Naive thymus-derived CD4-positive, alpha-beta T cell (primary cell): ENCODE data around the gene MAMSTR. TPM values are rescaled to one million over a fixed set of nuclear protein-coding genes. Genes with fewer than 3 reads are reported as not detected.

Source experiments
- ATAC-seq: fragments of 150-1000 bp; cut with Tn5 transposase; 2 replicates; pipeline ENCODE4 v1.10.0; 2021; ENCODE audit warnings: mild to moderate bottlenecking, moderate library complexity
- CTCF ChIA-PET: fragments of 350-600 bp; sonication (Branson Sonifier 250); formaldehyde crosslinking; loops from one replicate; lab custom pipeline; 2021; ENCODE audit warnings: antibody characterized with exemption; lab: Charles Lee
- POLR2A ChIA-PET: fragments of 350-600 bp; sonication (Branson Sonifier 250); formaldehyde crosslinking; loops from one replicate; lab custom pipeline; 2021; ENCODE audit warnings: antibody characterized with exemption, inconsistent platforms; lab: Charles Lee
- DNase-seq, 9 donors: peaks; one replicate each; pipeline versions ENCODE4 v3.0.0 to v3.0.0-alpha.2; 2020 to 2022; ENCODE audit warnings: mixed read lengths in 1 of 9
- H3K27ac ChIP-seq: one replicate; pipeline ENCODE4 v1.7.0; 2013; ENCODE audit warnings: mild to moderate bottlenecking, low read depth, low read length, moderate library complexity
- H3K27me3 ChIP-seq, 2 donors: one replicate each; pipeline ENCODE4 v1.7.0; 2013; ENCODE audit warnings: low read length in 2 of 2, mild to moderate bottlenecking in 2 of 2, moderate library complexity in 2 of 2; ENCODE audit not compliant: control insufficient read depth in 2 of 2, insufficient read depth in 2 of 2
- H3K36me3 ChIP-seq, 3 experiments: 1 replicate in 2 of 3; 2 replicates in 1 of 3; pipeline ENCODE4 v1.7.0; 2013; ENCODE audit warnings: low read length in 3 of 3, mild to moderate bottlenecking in 3 of 3, moderate library complexity in 1 of 3; ENCODE audit not compliant: insufficient read depth in 3 of 3, control insufficient read depth in 2 of 3
- H3K4me1 ChIP-seq, 2 donors: one replicate each; pipeline ENCODE4 v1.7.0; 2013; ENCODE audit warnings: low read length in 2 of 2, mild to moderate bottlenecking in 2 of 2, moderate library complexity in 1 of 2; ENCODE audit not compliant: control insufficient read depth in 2 of 2, insufficient read depth in 2 of 2
- H3K4me3 ChIP-seq: 2 replicates; pipeline ENCODE4 v1.7.0; 2013; ENCODE audit warnings: mild to moderate bottlenecking, low read length
- H3K9me3 ChIP-seq, 3 experiments: 1 replicate in 2 of 3; 2 replicates in 1 of 3; pipeline ENCODE4 v1.7.0; 2013; ENCODE audit warnings: low read length in 3 of 3; ENCODE audit not compliant: control insufficient read depth in 2 of 3
- H3K27ac Mint-ChIP-seq, 9 donors: one replicate each; pipeline ENCODE4 v1.8.0; 2020 to 2022; ENCODE audit warnings: mixed read lengths in 9 of 9, mild to moderate bottlenecking in 8 of 9, moderate library complexity in 5 of 9, inconsistent platforms in 2 of 9
- H3K27me3 Mint-ChIP-seq, 5 donors: one replicate each; pipeline ENCODE4 v1.8.0; 2021 to 2022; ENCODE audit warnings: mixed read lengths in 5 of 5, mild to moderate bottlenecking in 1 of 5
- H3K36me3 Mint-ChIP-seq, 5 donors: one replicate each; pipeline ENCODE4 v1.8.0; 2020 to 2022; ENCODE audit warnings: mixed read lengths in 5 of 5, mild to moderate bottlenecking in 3 of 5, inconsistent platforms in 1 of 5
- H3K4me1 Mint-ChIP-seq, 7 donors: one replicate each; pipeline ENCODE4 v1.8.0; 2020 to 2022; ENCODE audit warnings: mixed read lengths in 7 of 7, mild to moderate bottlenecking in 3 of 7, inconsistent platforms in 1 of 7
- H3K4me3 Mint-ChIP-seq, 10 donors: one replicate each; pipeline ENCODE4 v1.8.0; 2020 to 2022; ENCODE audit warnings: mild to moderate bottlenecking in 10 of 10, mixed read lengths in 10 of 10, moderate library complexity in 6 of 10, inconsistent platforms in 2 of 10
- H3K9me3 Mint-ChIP-seq, 11 donors: one replicate each; pipeline ENCODE4 v1.8.0; 2020 to 2022; ENCODE audit warnings: mixed read lengths in 11 of 11, mild to moderate bottlenecking in 4 of 11, inconsistent platforms in 1 of 11, moderate library complexity in 1 of 11
- intact Hi-C, 2 donors: fragments of 100-400 bp; cut with micrococcal nuclease; formaldehyde crosslinking; loops; one replicate each; pipeline ENCODE4 v1.15.1; 2023
- polyA plus RNA-seq, 2 donors: library from polyadenylated mRNA; unstranded; fragments of 300-500 nt; fragmentation: Illumina TruSeq; gene quantifications; one replicate each; pipeline ENCODE4 v1.2.3, GENCODE V29; 2021
- total RNA-seq, 6 experiments: library from RNA in 5 of 6; stranded (reverse) in 5 of 6; gene quantifications; 1 replicate in 5 of 6; 2 replicates in 1 of 6; pipeline ENCODE4 v1.2.3 and lab custom pipeline; 2021 to 2026

Gene MAMSTR
- total and polyA plus RNA-seq, 7 experiments from 2014 or later = 0.25 to 2.1 (median 0.87) TPM

- Histone ChIP-seq H3K27me3 (no peaks in the 10 kb centered on the region), H3K4me1 (peaks cover 11 to 12% of the 10 kb centered on the region in 2 donors), H3K36me3 (peaks cover 0 to 4% (median 0%) of the 10 kb centered on the region in 3 experiments), H3K4me3 (no peak overlapping the region), H3K27ac (no peak overlapping the region), H3K9me3 (no peaks in the 10 kb centered on the region)
- intact Hi-C loops = loop anchor here in 1 of 2 donors (5.0 kb wide), 1 partner anchor 199 kb away; the partner anchor contains the start of gene LMTK3
- Mint-ChIP-seq H3K4me1 (peaks cover 9 to 24% (median 19%) of the 10 kb centered on the region in 7 donors), H3K9me3 (peaks cover 0 to 2% (median 0%) of the 10 kb centered on the region in 11 donors), H3K27ac (no peak overlapping the region), H3K27me3 (no peaks in the 10 kb centered on the region), H3K36me3 (peaks cover 0 to 18% (median 10%) of the 10 kb centered on the region in 5 donors), H3K4me3 (peak overlapping the region in 4 of 10 donors; percentile 29 to 65 (median 32))
- CTCF ChIA-PET = interaction anchor here (0.7 kb wide), 1 partner anchor 77 kb away, joined by 3 read pairs; no protein-coding TSS in a partner anchor
- DNase-seq (no peak), ATAC-seq (no peak)
- POLR2A ChIA-PET = interaction anchor here (1.6 kb wide), 1 partner anchor 28 kb away, joined by 7 read pairs; no protein-coding TSS in a partner anchor
These were observed 8.3 kb downstream of the MAMSTR start for GRCh38 chr19:48711106-48711662.

GRCh38 chr19:48708471-48708870 lies 11.1 kb downstream of the MAMSTR start:
- POLR2A ChIA-PET = no interaction called here

GRCh38 chr19:48705431-48705830 lies 14.1 kb downstream of the MAMSTR start:
- no peaks in the 10 kb centered on the region for H3K27me3 Mint-ChIP-seq
- H3K9me3 Mint-ChIP-seq = peaks cover 0 to 2% (median 0%) of the 10 kb centered on the region in 11 donors
- no peak overlapping the region for H3K4me3 Mint-ChIP-seq
- DNase-seq (no peak), ATAC-seq (no peak)
- Histone ChIP-seq H3K4me3 (no peak overlapping the region), H3K36me3 (peaks cover 0 to 6% (median 3%) of the 10 kb centered on the region in 3 experiments), H3K27me3 (no peaks in the 10 kb centered on the region), H3K9me3 (no peaks in the 10 kb centered on the region), H3K4me1 (no peaks in the 10 kb centered on the region), H3K27ac (no peak overlapping the region)
- ChIA-PET POLR2A (interaction anchor here (0.5 kb wide), 1 partner anchor 48 kb away, joined by 4 read pairs; no protein-coding TSS in a partner anchor), CTCF (no interaction called here)
- peaks cover 0 to 5% (median 0%) of the 10 kb centered on the region in 7 donors for H3K4me1 Mint-ChIP-seq
- intact Hi-C loops = no loop called here
- peaks cover 0 to 49% (median 28%) of the 10 kb centered on the region in 5 donors for H3K36me3 Mint-ChIP-seq
- no peak overlapping the region for H3K27ac Mint-ChIP-seq

More at GRCh38 chr19:48708471-48708870, 11.1 kb downstream of the MAMSTR start:
- H3K4me3 Mint-ChIP-seq = no peak overlapping the region
- peaks cover 0 to 12% (median 8%) of the 10 kb centered on the region in 7 donors for H3K4me1 Mint-ChIP-seq
- Histone ChIP-seq H3K4me1 (peaks cover 6 to 9% of the 10 kb centered on the region in 2 donors), H3K36me3 (peaks cover 0 to 4% (median 0%) of the 10 kb centered on the region in 3 experiments), H3K27me3 (no peaks in the 10 kb centered on the region), H3K9me3 (no peaks in the 10 kb centered on the region), H3K27ac (no peak overlapping the region), H3K4me3 (no peak overlapping the region)
- H3K9me3 Mint-ChIP-seq = peaks cover 0 to 2% (median 0%) of the 10 kb centered on the region in 11 donors
- peak overlapping the region in 2 of 9 donors; percentile 67 to 77 for H3K27ac Mint-ChIP-seq
- intact Hi-C loops = no loop called here
- no peak for ATAC-seq
- no peak for DNase-seq
- CTCF ChIA-PET = no interaction called here
- H3K36me3 Mint-ChIP-seq = peaks cover 0 to 41% (median 18%) of the 10 kb centered on the region in 5 donors
- H3K27me3 Mint-ChIP-seq = no peaks in the 10 kb centered on the region

- Mint-ChIP-seq H3K4me3 (no peak overlapping the region), H3K27ac (no peak overlapping the region), H3K9me3 (peaks cover 0 to 2% (median 0%) of the 10 kb centered on the region in 11 donors), H3K4me1 (peaks cover 0 to 5% (median 0%) of the 10 kb centered on the region in 7 donors), H3K27me3 (peaks cover 0 to 5% (median 0%) of the 10 kb centered on the region in 5 donors), H3K36me3 (peaks cover 0 to 46% (median 28%) of the 10 kb centered on the region in 5 donors)
- Histone ChIP-seq H3K36me3 (peaks cover 0 to 6% (median 3%) of the 10 kb centered on the region in 3 experiments), H3K27me3 (no peaks in the 10 kb centered on the region), H3K9me3 (no peaks in the 10 kb centered on the region), H3K4me1 (no peaks in the 10 kb centered on the region), H3K27ac (no peak overlapping the region), H3K4me3 (no peak overlapping the region)
- intact Hi-C loops = no loop called here
- ATAC-seq (no peak), DNase-seq (no peak)
- ChIA-PET CTCF (no interaction called here), POLR2A (no interaction called here)
These were observed 16.2 kb downstream of the MAMSTR start for GRCh38 chr19:48703316-48703715.

GRCh38 chr19:48702701-48703100 lies 16.8 kb downstream of the MAMSTR start:
- Histone ChIP-seq H3K4me1 (no peaks in the 10 kb centered on the region), H3K9me3 (no peaks in the 10 kb centered on the region), H3K4me3 (no peak overlapping the region), H3K36me3 (peaks cover 0 to 6% (median 3%) of the 10 kb centered on the region in 3 experiments), H3K27me3 (no peaks in the 10 kb centered on the region), H3K27ac (no peak overlapping the region)
- H3K36me3 Mint-ChIP-seq = peaks cover 0 to 46% (median 28%) of the 10 kb centered on the region in 5 donors
- peaks cover 0 to 10% (median 3%) of the 10 kb centered on the region in 5 donors for H3K27me3 Mint-ChIP-seq
- intact Hi-C loops = no loop called here
- no peak for DNase-seq
- no peak overlapping the region for H3K4me3 Mint-ChIP-seq
- H3K27ac Mint-ChIP-seq = no peak overlapping the region
- ChIA-PET CTCF (no interaction called here), POLR2A (no interaction called here)
- peaks cover 0 to 2% (median 0%) of the 10 kb centered on the region in 11 donors for H3K9me3 Mint-ChIP-seq
- ATAC-seq = no peak
- peaks cover 0 to 7% (median 0%) of the 10 kb centered on the region in 7 donors for H3K4me1 Mint-ChIP-seq

GRCh38 chr19:48698046-48698445 lies 21.5 kb downstream of the MAMSTR start:
- Histone ChIP-seq H3K36me3 (peaks cover 0 to 3% (median 0%) of the 10 kb centered on the region in 3 experiments), H3K9me3 (no peaks in the 10 kb centered on the region), H3K27ac (no peak overlapping the region), H3K27me3 (no peaks in the 10 kb centered on the region), H3K4me1 (peaks cover 0 to 6% of the 10 kb centered on the region in 2 donors), H3K4me3 (no peak overlapping the region)
- no peak for ATAC-seq
- no peak overlapping the region for H3K4me3 Mint-ChIP-seq
- CTCF ChIA-PET = no interaction called here
- peaks cover 0 to 21% (median 10%) of the 10 kb centered on the region in 5 donors for H3K27me3 Mint-ChIP-seq
- POLR2A ChIA-PET = no interaction called here
- peaks cover 0 to 14% (median 13%) of the 10 kb centered on the region in 5 donors for H3K36me3 Mint-ChIP-seq
- H3K9me3 Mint-ChIP-seq = peaks cover 0 to 2% (median 0%) of the 10 kb centered on the region in 11 donors
- intact Hi-C loops = loop anchor here in 1 of 2 donors (5.0 kb wide), 1 partner anchor 39 kb away; no protein-coding TSS in a partner anchor
- H3K27ac Mint-ChIP-seq = no peak overlapping the region
- peaks cover 7 to 18% (median 11%) of the 10 kb centered on the region in 7 donors for H3K4me1 Mint-ChIP-seq
- DNase-seq = no peak
